GM20000 (cell line): ENCODE results near the gene MBNL2.

Source experiments
- DNase-seq: peaks from one replicate; pipeline ENCODE4 v3.0.0; 2012; ENCODE audit warnings: low spot score
- CTCF ChIP-seq: IDR thresholded peaks from 2 replicates; pipeline ENCODE4 v1.5.1; 2012; ENCODE audit warnings: mild to moderate bottlenecking, control low read depth; ENCODE audit errors: extremely low read depth, missing control alignments

The MBNL2 gene

GRCh38 chr13:97211300-97211699 is 10.8 kb upstream of the MBNL2 start:
- TF ChIP-seq CTCF: no peak
- no peak for DNase-seq

- TF ChIP-seq CTCF: no peak
- DNase-seq: no peak
These were observed 10.1 kb upstream of the MBNL2 start for GRCh38 chr13:97212004-97212403.

- DNase-seq: no peak
- TF ChIP-seq CTCF: peak; percentile 50
These were observed 9.5 kb upstream of the MBNL2 start for GRCh38 chr13:97212601-97213040.

- TF ChIP-seq CTCF: no peak
- no peak for DNase-seq
These were observed 7.2 kb upstream of the MBNL2 start for GRCh38 chr13:97214921-97215320.

GRCh38 chr13:97215325-97215724 is 6.8 kb upstream of the MBNL2 start:
- TF ChIP-seq CTCF: no peak
- no peak for DNase-seq

GRCh38 chr13:97219226-97219625 is 2.9 kb upstream of the MBNL2 start:
- DNase-seq: no peak

GRCh38 chr13:97220151-97220900 is 1.8 kb upstream of the MBNL2 start:
- no peak for TF ChIP-seq CTCF
- DNase-seq: no peak

More at GRCh38 chr13:97219226-97219625, 2.9 kb upstream of the MBNL2 start:
- no peak for TF ChIP-seq CTCF
